Stimulated activated CD4-positive, alpha-beta T cell treated with anti-CD3 and anti-CD28 coated beads, Interleukin-2, amount 100 ng/mL, for 24 hours (primary cell): Measurements from ENCODE around the gene SIRT2.

Source experiments
- DNase-seq, 2 donors: peaks; one replicate each; pipeline ENCODE4 v3.0.0-alpha.2; 2020

SIRT2 gene

DNA sequence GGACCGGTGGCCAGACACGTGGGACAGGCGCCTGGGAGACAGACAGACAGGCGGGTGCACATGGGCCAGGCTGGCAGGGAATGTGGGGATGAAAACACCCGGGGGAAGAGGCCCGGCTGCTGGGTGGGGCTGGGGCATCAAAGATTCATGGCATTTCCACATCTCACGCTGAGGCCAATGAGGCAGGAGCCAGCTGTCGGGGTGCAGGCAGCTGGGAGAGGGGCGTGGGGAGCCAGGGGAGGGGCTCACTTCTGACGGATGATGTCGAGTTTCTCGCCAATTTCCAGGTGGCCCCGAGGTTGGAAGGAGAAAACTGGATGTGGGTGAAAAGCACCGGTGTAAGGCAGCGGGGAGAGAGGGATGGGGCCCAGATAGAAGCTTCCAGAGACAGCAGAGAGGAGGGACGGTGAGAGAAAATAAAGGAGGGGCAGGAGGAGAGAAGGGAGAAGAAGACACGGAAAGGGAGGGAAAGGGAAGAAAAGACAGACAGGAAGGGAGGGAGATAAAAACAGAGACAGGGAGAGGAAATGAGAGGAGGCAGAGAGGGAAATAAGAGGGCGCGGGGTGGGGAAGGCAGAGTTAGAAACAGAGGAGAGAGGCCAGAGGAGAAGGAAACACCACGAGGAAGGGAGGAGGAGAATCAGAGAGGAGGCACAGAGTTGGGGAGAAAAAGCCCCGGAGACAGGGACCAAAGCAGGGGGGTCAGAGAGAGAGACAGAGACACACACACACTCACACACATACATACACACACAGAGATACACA lies 20.6 kb upstream of the SIRT2 start:
- no peak for DNase-seq

DNA sequence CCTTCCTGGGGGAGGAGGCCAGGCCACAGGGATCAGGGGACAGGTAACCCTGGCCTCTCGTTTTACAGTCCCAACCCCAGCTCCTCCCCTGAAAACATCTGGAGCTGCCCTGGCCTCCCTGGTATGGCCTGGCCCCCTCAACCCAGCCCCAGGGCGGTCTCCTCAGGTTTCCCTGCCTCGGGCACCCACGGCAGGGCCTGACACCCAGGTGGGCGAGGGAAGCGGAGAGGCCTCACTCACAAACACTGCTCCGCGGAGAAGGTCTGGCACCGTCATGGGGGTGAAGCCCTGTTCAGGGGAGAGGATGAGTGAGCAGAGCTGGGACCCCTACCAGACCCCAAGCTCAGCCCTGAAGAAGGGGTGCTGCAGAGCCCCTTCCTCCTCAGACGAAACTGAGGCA lies 19.1 kb upstream of the SIRT2 start:
- no peak for DNase-seq

DNA sequence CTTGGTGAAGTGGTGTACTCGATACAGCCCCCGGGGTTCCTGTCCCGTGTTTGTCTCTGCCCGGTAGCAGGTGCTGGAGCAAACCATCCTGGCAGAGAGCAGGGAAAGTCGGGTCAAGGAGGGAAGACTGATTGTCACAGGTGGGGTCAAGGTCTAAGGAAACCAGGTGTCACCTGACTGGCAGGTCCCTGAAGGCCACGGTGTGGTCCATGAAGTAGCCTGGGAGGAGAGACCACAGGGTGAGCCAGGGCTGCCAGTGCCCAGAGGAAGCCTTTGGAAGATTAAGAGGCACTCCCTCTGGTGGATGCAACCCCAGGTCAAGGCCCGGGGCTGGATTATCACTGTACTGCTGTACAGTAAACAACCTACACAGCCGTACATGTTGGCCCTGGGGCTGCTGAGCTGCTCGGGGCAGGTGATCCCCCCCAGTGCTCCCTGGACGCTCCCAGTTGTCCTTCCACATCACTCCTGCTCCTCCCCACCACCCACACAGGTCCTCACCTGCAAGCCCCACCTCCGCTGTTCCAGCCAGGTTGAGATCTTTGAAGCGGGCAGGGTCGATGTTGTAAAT lies 18.6 kb upstream of the SIRT2 start:
- no peak for DNase-seq

DNA sequence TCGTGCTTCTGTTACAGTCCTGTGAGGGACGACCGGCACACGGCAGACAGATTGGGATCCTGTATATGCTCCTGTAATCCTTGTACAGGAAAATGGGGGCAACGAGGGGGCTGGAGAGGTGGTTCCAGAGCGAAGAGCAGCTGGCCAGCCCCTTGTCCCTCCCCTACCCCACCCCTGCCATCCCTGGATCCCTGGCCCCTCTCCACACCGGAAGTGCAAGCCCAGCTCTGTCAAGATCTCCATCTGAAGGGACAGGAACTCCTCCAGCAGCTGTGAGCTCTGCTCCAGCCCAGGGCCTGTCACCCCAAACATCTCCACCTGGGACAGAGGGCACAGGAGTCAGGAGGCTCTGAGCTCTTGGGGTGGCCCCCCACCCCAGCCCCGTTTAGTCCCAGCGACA lies 18.1 kb upstream of the SIRT2 start:
- DNase-seq = no peak

DNA sequence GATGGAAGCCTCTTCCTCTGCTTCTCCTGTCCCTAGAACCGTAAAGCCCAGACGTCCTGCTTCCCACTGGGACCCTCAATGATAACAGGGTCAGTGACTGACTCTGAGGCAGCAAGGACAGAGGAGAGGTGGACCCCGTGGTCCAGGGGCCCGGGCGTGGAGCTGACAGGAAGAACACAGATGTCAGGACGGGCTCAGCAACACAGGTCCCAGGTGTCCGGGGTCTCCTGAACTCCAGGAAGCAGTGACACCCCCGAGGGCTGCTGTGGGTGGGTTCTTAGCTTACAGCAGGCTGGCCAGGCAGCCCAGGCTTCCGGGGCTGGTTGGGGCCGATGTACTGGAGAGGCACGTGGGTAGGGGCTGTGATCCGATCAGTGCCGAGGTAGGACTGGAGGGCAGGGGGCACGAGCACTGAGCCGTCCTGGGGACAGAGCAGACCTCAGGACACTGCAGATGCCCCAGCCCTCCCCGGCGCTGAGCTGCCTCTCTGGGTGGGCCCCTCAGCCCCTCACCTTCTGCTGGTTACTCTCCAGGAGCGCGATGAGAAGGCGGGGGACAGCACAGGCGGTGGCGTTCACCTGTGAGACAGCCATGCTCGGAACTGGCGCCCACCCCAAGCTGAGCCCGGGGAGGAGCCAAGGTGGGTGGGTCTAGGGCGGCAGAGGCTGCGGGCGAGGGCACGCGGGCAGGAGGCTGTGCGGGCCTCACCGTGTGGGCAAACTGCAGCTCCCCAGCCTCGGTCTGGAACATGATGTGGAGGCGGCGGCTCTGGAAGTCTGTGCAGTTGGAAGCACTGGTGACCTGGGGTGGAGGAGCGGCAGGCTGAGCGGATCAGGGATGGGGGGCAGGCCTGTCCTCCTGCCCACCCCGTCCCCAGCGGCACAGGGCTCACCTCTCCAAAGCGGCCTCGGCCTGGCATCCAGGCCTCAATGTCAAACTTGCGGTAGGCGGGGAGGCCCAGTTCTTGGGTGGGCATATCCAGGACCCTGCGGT lies 16.2 kb upstream of the SIRT2 start:
- DNase-seq = no peak

DNA sequence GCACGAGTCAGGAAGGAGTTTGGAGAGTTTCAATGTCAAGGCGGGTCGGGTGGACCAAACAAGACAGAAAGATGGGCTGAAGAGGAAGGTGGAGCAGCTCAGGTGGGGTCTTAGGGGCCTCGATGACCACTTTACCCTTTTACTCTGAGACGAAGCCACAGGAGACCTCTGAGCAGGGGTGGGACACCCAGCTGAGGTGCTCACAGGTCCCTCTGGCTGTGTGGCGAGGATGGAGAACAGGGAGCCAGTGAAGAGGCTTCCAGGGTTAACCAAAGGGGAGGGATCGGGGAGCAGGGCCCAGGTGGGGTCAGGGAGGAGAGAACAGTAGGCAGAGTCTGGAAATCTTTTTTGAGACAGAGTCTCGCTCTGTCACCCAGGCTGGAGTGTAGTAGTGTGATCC lies 14.5 kb upstream of the SIRT2 start:
- DNase-seq = no peak

DNA sequence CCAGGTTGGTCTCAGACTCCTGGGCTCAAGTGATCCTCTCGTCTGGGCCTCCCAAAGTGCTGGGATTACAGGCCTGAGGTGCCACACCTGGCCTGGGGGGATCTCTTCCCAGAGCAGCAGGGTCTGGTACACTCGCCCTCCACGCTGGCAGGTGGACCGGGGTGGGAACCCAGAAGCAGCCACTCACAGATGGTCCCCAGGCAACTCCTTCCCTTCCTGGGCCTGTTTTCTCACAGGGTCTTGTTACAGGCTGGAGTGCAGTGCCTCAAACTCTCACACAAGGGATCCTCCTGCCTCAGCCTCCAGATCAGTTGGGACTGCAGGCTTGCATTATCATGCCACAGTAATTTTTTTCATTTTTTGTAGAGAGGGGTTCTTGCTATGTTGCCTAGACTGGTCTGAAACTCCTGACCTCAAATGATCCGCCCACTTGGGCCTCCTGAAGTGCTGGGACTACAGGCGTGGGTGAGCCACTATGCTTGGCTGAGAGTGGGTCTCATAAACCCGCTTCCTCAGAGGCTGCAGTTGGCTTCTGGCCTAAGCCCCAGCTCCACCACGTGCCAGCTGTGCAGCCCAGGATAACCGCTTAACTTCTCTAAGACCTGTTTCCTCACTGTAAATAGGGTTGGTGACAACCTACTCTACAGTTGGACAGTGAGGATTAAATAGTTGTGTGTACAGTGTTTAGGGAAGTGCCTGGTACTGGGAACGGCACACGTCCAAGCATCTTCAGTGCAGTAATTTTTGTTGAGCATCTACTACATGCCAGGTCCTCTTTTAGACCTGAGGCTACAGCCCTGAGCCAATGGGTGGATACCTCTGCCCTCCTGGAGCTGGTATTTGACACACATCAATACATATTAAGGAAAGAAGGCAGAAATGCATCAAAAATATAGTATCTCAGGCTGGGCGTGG lies 13.4 kb upstream of the SIRT2 start:
- no peak for DNase-seq

DNA sequence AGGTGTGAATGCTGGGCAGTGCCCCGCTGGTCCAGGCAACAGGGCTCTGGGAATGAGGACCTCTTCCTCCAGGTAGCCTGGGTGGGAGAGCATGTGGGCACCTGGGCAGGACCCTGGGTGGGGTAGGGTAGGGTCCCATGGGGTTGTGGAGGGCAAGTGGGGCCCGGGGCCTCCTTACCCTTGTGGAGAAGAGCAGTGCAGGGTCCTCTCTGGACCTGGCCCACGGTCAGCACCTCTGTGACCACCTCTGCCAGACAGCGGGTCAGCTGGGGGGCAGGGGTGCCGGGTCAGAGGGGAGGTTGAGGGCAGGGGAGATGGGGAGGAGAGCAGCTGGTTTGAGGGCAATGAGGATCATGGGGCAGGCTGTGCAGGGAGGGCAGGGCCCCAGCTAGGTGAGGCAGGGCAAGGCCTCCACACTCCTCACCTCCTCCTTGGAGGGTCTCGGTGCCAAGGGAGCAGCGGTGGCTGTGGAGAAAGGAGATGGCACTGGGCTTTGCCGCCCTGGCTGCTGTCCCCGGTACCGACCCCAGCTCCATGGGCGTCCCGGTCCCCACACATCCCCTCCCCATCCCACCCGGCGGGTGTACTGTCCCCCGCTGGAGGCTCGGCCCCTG lies 12.1 kb upstream of the SIRT2 start:
- no peak for DNase-seq

DNA sequence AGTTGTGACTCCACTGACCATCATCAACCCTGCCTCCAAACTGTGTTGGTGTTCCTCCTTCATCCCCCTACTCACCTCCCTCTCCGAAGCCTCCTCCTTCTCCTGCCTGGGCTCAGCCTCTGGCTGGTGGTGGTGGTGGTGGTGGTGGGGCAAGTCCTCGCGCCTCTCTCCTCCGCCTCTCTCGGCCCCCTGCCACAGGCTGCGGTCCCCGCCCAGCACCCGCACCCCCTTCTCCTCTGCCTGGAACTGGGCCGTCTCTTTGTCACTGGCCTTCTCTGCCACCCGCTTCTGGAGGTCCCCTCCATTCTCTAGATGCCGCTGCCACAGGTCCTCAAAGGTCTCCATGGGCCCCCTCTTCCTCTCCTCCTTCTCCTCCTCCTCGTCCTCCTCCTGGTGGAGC lies 11.1 kb upstream of the SIRT2 start:
- DNase-seq = no peak

DNA sequence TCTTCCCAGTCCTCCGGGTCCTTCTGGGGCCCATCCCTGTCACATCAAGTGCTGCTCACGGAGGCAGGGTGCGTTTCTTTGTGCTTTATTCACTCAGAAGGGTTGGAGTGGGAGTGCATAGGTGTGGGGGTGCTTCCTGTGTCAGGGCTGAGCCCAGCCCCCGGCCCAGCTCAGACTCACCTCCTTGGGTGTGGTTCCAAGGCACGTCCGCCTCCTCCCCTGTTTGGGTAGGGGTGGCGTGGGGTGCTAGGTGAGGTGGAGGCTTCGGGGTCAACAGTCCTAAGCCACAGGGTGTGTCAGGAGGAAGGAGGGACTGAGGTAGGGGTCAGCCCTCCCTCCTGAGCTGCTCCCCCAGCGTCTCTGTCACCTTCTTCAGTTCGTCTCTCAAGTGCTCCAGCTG lies 9.5 kb upstream of the SIRT2 start:
- no peak for DNase-seq

DNA sequence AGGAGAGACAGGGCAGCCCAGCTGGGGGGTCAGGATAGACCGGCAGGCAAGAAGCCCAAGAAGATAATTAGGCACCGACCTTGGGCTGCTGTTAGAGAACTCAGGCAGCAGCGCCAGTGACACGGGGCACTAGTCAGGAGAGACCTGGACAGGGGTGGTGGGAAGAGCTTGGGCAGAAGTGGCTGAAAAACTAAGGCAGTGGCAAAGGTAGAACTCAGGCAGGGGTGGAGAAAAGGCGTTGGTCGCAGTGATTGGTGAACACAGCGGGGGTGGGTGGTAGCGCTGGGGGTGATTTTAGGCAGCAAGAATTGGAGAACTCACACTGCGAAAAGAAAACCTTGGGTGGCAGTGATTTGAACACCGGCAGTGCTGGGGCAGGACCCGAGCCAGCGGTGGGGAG lies 8.3 kb upstream of the SIRT2 start:
- DNase-seq = no peak

DNA sequence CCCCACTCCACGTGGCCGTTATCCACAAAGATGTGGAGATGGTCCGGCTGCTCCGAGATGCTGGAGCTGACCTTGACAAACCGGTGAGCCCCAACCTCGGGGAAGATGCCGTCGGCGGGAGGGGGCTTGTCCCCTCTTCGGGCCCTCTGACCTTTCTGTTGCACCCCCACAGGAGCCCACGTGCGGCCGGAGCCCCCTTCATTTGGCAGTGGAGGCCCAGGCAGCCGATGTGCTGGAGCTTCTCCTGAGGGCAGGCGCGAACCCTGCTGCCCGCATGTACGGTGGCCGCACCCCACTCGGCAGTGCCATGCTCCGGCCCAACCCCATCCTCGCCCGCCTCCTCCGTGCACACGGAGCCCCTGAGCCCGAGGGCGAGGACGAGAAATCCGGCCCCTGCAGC lies 7.8 kb upstream of the SIRT2 start:
- no peak for DNase-seq

DNA sequence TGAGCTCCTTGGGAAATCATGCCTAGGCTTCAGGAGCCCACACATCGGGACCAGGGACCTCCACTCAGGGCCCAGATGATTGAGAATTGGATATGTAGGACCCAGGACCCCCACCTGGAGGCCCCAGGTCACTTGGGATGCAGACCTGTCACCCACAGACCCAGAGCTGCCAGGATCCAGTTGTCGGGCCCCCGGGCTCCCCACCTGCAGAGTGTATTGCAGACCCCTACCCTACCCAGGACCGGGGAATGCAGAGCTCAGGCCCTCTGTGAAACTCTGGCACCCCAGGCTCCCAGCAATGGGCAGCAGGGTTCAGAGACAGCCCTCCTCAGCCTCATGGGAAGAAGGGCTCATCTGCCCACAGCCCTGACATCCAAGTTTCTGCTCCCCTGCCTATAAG lies 6.2 kb upstream of the SIRT2 start:
- DNase-seq = no peak

DNA sequence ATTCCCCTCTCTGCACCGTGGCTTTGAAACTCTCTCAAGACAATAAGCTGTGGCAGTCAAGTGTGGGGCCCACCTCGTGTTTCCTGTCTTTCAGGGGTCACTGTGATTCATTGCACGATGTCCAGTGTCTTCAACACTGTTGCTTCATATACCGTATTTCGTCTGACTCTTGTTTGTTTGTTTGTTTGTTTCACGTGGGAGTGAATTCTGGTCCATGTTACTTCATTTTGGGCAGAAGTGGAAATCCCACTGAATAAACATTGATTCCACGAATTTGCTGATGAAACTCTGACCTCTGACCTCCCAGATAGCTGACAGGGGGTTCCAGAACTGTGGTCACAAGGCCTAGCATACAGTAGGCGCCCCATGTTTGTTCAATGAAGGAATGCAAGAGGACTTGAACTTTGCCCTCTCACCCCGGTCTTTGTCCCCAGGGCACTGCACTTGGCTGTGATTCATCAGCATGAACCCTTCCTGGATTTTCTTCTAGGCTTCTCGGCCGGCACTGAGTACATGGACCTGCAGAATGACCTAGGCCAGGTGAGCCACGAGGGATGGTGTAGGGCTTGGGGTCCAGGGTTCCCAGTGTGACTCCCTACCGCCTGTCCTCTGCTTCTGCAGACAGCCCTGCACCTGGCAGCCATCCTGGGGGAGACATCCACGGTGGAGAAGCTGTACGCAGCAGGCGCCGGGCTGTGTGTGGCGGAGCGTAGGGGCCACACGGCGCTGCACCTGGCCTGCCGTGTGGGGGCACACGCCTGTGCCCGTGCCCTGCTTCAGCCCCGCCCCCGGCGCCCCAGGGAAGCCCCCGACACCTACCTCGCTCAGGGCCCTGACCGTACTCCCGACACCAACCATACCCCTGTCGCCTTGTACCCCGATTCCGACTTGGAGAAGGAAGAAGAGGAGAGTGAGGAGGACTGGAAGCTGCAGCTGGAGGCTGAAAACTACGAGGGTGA lies 5.4 kb upstream of the SIRT2 start:
- DNase-seq = no peak

DNA sequence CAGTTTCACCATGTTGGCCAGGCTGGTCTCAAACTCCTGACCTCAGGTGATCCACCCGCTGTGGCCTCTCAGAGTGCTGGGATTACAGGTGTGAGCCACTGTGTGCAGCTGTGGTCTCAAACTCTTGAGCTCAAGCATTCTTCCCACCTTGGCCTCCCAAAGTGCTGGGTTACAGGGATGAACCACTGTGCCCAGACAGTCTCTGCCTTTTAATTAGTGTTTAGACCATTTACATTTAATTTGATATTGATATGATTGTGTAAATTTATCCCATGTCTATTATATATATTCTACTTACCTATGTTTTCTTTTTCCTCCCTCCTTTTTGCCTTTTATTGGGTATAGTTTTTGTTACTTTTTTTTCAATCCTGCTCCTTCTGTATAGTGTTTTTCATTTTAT lies 2.3 kb upstream of the SIRT2 start:
- no peak for DNase-seq

DNA sequence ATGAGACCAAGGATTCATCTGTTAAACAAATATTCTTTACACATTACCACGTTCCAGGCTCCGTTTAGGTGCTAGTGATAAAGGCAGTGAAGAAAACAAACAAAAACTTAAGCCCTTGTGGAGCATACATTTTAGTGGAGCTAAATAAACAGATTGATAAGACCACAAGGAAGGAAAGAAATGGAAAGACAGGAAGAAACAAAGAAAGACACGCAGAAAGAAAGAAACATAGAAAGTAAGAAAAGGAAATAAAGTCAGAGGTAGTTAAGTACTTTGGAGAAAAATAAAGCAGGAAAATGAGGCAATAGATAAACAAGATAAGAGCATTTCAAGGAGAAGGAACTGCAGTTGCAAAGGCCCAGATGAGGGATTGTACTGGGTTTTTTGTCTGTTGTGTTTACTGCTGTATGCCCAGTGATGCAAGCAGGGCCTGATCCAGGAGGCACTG lies 1.3 kb upstream of the SIRT2 start:
- no peak for DNase-seq

DNA sequence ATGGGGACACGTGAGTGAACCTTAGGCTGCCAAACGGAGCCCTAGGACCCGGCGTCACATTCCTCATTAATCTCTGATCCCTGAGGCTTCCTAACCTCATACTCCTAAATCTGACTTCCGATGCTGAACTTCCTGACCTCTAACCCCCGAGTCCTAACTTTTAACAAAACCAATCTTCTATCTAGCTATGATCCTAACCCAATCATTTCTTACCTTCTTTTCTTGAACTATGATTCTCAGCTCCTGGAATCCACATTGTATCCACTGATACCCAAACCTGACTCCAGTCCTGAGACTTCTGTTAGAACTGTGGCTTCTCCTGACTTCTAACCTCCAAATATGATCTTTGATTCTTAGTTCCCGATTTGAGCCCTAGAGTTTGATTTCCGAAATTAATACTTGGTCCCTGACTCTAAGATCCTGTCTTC lies 798 bp upstream of the SIRT2 start:
- no peak for DNase-seq

DNA sequence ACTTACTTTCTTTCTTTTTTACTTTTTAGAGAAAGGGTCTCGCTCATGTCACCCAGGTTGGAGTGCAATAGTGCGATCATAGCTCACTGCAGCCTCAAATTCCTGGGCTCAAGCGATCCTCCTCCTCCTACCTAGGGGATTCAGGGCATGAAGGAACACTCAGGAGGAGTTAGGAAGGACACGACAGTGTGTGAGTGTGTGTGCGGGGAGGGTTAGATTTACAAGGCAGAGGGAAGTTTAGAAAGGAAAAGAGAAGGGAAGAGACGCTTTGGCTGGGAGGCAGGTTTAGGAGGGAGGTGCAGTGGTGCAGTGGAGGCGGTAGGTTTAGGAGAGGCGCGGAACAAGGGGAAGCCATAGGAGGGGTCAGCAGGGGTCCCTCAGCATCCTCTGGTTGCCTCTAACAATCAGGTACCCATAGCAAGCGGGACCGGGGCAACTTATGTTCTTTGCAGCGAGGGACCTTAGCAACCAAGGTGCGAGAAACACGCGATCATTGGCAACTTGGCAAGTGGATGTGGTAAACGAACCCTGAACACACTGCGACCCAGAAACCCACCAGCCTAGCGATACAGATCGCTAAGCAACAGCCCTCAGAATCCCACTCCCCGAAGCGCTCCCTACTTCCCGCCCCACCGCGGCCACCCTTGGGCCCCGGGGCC lies 501 bp downstream of the SIRT2 start:
- DNase-seq = no peak

DNA sequence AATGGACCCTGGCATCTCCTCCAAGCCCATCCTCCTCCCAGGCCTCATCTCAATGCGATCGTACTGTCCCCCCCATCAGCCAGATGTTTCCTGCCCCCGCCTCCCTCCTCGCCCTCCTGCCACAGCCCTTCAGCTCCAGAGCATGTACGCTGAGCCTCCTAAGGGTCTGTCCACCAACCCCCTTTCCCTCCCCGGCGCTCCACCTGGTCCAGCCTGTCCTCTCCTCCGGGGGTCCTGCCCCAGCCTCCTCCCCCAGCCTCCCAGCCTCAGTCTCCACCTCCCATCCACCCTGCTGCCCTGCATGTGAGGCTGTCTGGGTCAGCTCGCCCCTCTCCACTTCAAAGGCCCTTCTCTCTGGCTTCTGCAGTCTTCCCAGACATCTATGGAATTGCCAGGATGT lies 4.5 kb downstream of the SIRT2 start:
- no peak for DNase-seq

DNA sequence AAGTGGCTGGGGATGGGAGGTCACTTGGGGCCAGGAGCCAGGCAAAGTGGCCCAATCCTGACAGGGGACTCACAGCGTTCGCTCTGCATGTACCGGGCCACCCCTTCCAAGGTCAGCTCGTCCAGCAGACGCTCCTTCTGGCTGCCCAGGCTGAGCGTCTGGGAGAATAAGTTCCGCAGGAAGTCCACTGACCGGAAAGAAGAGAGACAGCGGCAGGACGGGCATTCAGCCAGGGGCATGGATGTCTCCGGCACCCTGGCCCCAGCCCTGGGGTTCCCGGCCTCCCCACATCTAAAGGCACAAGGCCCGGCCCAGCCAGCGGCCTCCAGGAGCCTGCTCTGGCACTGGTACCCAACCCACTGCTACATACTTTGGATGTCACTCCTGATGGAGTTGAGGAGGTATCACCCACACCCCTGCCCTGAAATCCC lies 6.1 kb downstream of the SIRT2 start:
- no peak for DNase-seq
